H9 (cell line): Measurements from ENCODE around the gene TEC. TPM values are rescaled to one million over a fixed set of nuclear protein-coding genes. Genes with fewer than 3 reads are reported as not detected.

Experiments used
- DNase-seq: peaks from one replicate; pipeline ENCODE4 v3.0.0-alpha.2; 2017
- H2AFZ ChIP-seq: one replicate; pipeline ENCODE4 v1.6.1; 2013; ENCODE audit warnings: mild to moderate bottlenecking, low read length, control low read depth, moderate library complexity
- H2AK5ac ChIP-seq: 2 replicates; pipeline ENCODE4 v1.6.1; 2013; ENCODE audit warnings: low read length, control low read depth, mixed read lengths; ENCODE audit not compliant: insufficient read length
- H2BK120ac ChIP-seq: one replicate; pipeline ENCODE4 v1.6.1; 2013; ENCODE audit warnings: low read depth, mild to moderate bottlenecking, low read length, control low read depth, inconsistent platforms; ENCODE audit not compliant: poor library complexity, severe bottlenecking
- H2BK12ac ChIP-seq: 2 replicates; pipeline ENCODE4 v1.6.1; 2013; ENCODE audit warnings: low read length, control low read depth, mixed read lengths, low read depth; ENCODE audit not compliant: insufficient read length
- H2BK15ac ChIP-seq: 2 replicates; pipeline ENCODE4 v1.6.1; 2013; ENCODE audit warnings: low read depth, low read length, control low read depth
- H2BK20ac ChIP-seq: one replicate; pipeline ENCODE4 v1.6.1; 2013; ENCODE audit warnings: low read depth, mild to moderate bottlenecking, low read length, control low read depth, inconsistent platforms; ENCODE audit not compliant: poor library complexity, severe bottlenecking
- H2BK5ac ChIP-seq: 2 replicates; pipeline ENCODE4 v1.6.1; 2013; ENCODE audit warnings: low read length, control low read depth, mixed read lengths; ENCODE audit not compliant: insufficient read length
- H3K14ac ChIP-seq: 2 replicates; pipeline ENCODE4 v1.6.1; 2013; ENCODE audit warnings: low read length, control low read depth; ENCODE audit not compliant: insufficient read depth
- H3K18ac ChIP-seq: 2 replicates; pipeline ENCODE4 v1.6.1; 2013; ENCODE audit warnings: low read depth, mild to moderate bottlenecking, mixed read lengths, low read length, control low read depth; ENCODE audit not compliant: insufficient read length
- H3K23ac ChIP-seq: 2 replicates; pipeline ENCODE4 v1.6.1; 2013; ENCODE audit warnings: low read length, control low read depth, mixed read lengths, low read depth; ENCODE audit not compliant: insufficient read length
- H3K23me2 ChIP-seq: 2 replicates; pipeline ENCODE4 v1.6.1; 2013; ENCODE audit warnings: low read depth, mild to moderate bottlenecking, mixed read lengths, low read length, control low read depth; ENCODE audit not compliant: insufficient read length, poor library complexity, severe bottlenecking
- H3K27ac ChIP-seq: 2 replicates; pipeline ENCODE4 v1.5.1; 2013; ENCODE audit warnings: low read length, control low read depth, mixed read lengths, low read depth; ENCODE audit not compliant: insufficient read length
- H3K27me3 ChIP-seq: 2 replicates; pipeline ENCODE4 v1.6.1; 2013; ENCODE audit warnings: low read length, control low read depth, inconsistent platforms; ENCODE audit not compliant: insufficient read depth
- H3K4ac ChIP-seq: 2 replicates; pipeline ENCODE4 v1.6.1; 2013; ENCODE audit warnings: low read depth, mild to moderate bottlenecking, control low read depth, inconsistent platforms, low read length, moderate library complexity
- H3K4me1 ChIP-seq: 2 replicates; pipeline ENCODE4 v1.6.1; 2013; ENCODE audit warnings: low read length, control low read depth, inconsistent platforms; ENCODE audit not compliant: insufficient read depth
- H3K4me2 ChIP-seq: 2 replicates; pipeline ENCODE4 v1.6.1; 2013; ENCODE audit warnings: low read length, control low read depth, mixed read lengths; ENCODE audit not compliant: insufficient read length, insufficient read depth
- H3K56ac ChIP-seq: 2 replicates; pipeline ENCODE4 v1.6.1; 2013; ENCODE audit warnings: low read depth, mild to moderate bottlenecking, mixed read lengths, low read length, control low read depth; ENCODE audit not compliant: insufficient read length
- H3K79me1 ChIP-seq: 2 replicates; pipeline ENCODE4 v1.6.1; 2013; ENCODE audit warnings: low read depth, mild to moderate bottlenecking, moderate library complexity, low read length, control low read depth, inconsistent platforms; ENCODE audit not compliant: insufficient read depth, poor library complexity, severe bottlenecking
- H3K79me2 ChIP-seq: 2 replicates; pipeline ENCODE4 v1.6.1; 2013; ENCODE audit warnings: low read length, control low read depth, inconsistent platforms; ENCODE audit not compliant: insufficient read depth
- H3K9ac ChIP-seq: 2 replicates; pipeline ENCODE4 v1.6.1; 2013; ENCODE audit warnings: low read length, control low read depth, mixed read lengths; ENCODE audit not compliant: insufficient read length; ENCODE audit errors: extremely low read depth
- H3K9me3 ChIP-seq: one replicate; pipeline ENCODE4 v1.6.1; 2013; ENCODE audit warnings: low read depth, low read length, inconsistent platforms; ENCODE audit not compliant: control insufficient read depth
- H3T11ph ChIP-seq: one replicate; pipeline ENCODE4 v1.6.1; 2013; ENCODE audit warnings: mild to moderate bottlenecking, low read length, control low read depth, inconsistent platforms
- H4K20me1 ChIP-seq: one replicate; pipeline ENCODE4 v1.6.1; 2013; ENCODE audit not compliant: control insufficient read depth, insufficient read length, insufficient read depth
- H4K5ac ChIP-seq: 2 replicates; pipeline ENCODE4 v1.6.1; 2013; ENCODE audit warnings: low read depth, mild to moderate bottlenecking, mixed read lengths, low read length, control low read depth; ENCODE audit not compliant: insufficient read length
- H4K8ac ChIP-seq: replicated peaks from 2 replicates; pipeline ENCODE4 v1.6.1; 2013; ENCODE audit warnings: low read length, control low read depth, mixed read lengths, low read depth; ENCODE audit not compliant: insufficient read length
- H4K91ac ChIP-seq: 2 replicates; pipeline ENCODE4 v1.6.1; 2013; ENCODE audit warnings: low read depth, mild to moderate bottlenecking, moderate library complexity, mixed read lengths, low read length, control low read depth; ENCODE audit not compliant: insufficient read length
- H3K27ac Mint-ChIP-seq, 3 experiments: 2 replicates in 2 of 3; 3 replicates in 1 of 3; pipeline ENCODE4 v1.8.0; 2020 to 2021; ENCODE audit warnings: mixed read lengths in 3 of 3, mild to moderate bottlenecking in 1 of 3, moderate library complexity in 1 of 3
- H3K27me3 Mint-ChIP-seq: 2 replicates; pipeline ENCODE4 v1.8.0; 2021; ENCODE audit warnings: low read depth, mild to moderate bottlenecking, moderate library complexity, mixed read lengths
- H3K36me3 Mint-ChIP-seq, 3 experiments: 2 replicates in 2 of 3; 3 replicates in 1 of 3; pipeline ENCODE4 v1.8.0; 2020 to 2021; ENCODE audit warnings: low read depth in 3 of 3, mixed read lengths in 3 of 3; ENCODE audit not compliant: insufficient read depth in 1 of 3
- H3K4me1 Mint-ChIP-seq, 2 experiments: 2 replicates each; pipeline ENCODE4 v1.8.0; 2020; ENCODE audit warnings: mixed read lengths in 2 of 2
- H3K4me3 Mint-ChIP-seq, 2 experiments: 2 replicates in 1 of 2; 3 replicates in 1 of 2; pipeline ENCODE4 v1.8.0; 2020 to 2021; ENCODE audit warnings: mild to moderate bottlenecking in 2 of 2, mixed read lengths in 2 of 2, moderate library complexity in 1 of 2
- H3K9me3 Mint-ChIP-seq, 2 experiments: 2 replicates in 1 of 2; 3 replicates in 1 of 2; pipeline ENCODE4 v1.8.0; 2020; ENCODE audit warnings: mild to moderate bottlenecking in 2 of 2, mixed read lengths in 2 of 2, moderate library complexity in 1 of 2
- WGBS: extraction: QIAGEN DNeasy Blood & Tissue Kit; methylation state at CpG from one replicate; pipeline ENCODE4 v1.1.7; 2013; ENCODE audit warnings: missing lambda C conversion rate, low lambda C conversion rate, mixed read lengths; ENCODE audit not compliant: insufficient read length; ENCODE audit errors: extremely low coverage; 5-methylcytosine and 5-hydroxymethylcytosine counted together
- total RNA-seq: library from RNA; stranded (reverse); gene quantifications from 2 replicates; pipeline ENCODE4 v1.2.1, GENCODE V29; 2021
- TF ChIP-seq, protein P1 (sequence below): fragments of 200-600 bp; sonication (generic); conservative IDR thresholded peaks from 3 replicates; pipeline ENCODE4 v1.8.0; 2021; ENCODE audit warnings: antibody characterized with exemption, mild to moderate bottlenecking

Gene TEC
- total RNA-seq, 1 experiment from 2014 or later = 1.8 TPM

DNA sequence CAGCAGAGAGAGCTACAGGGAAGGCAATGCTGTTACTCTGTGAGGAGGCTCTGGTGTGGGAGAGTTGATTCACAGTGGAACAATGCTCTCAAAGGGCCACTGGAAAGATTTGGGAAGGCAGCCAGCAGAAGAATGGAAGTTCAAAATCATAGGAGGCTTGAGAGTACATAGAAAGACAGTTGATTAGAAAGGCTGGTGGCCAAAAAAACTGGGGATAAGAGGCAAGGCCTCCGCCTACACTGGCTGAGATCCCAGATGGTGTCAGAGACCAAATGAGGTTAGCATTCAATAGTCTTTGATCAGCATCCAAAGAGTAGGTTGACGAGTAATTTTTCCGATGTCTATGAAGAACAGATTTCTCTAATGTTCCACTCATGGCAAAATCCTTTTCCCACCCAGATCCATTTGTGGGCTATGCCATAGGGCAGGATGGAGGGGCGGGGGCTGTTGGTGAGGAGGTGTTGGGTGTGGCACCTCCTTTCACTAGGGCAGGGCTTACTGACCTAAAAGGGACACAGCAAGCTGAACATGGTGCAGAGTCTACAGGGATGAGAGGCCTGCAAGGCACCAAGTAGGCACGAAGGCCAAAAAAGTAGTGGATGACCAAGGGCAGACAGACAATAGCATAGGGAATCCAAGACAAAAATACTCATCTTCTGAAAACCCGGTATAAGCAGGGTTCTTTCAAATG, 15.1 kb downstream of the TEC start:
- no peak overlapping the region for H3T11ph ChIP-seq
- no peak overlapping the region for H2BK15ac ChIP-seq
- TF ChIP-seq, protein P1, sequence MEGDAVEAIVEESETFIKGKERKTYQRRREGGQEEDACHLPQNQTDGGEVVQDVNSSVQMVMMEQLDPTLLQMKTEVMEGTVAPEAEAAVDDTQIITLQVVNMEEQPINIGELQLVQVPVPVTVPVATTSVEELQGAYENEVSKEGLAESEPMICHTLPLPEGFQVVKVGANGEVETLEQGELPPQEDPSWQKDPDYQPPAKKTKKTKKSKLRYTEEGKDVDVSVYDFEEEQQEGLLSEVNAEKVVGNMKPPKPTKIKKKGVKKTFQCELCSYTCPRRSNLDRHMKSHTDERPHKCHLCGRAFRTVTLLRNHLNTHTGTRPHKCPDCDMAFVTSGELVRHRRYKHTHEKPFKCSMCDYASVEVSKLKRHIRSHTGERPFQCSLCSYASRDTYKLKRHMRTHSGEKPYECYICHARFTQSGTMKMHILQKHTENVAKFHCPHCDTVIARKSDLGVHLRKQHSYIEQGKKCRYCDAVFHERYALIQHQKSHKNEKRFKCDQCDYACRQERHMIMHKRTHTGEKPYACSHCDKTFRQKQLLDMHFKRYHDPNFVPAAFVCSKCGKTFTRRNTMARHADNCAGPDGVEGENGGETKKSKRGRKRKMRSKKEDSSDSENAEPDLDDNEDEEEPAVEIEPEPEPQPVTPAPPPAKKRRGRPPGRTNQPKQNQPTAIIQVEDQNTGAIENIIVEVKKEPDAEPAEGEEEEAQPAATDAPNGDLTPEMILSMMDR = no peak
- H3K4me3 Mint-ChIP-seq = no peak overlapping the region
- no peak overlapping the region for H3K4me2 ChIP-seq
- no peak overlapping the region for H3K27ac ChIP-seq
- no peak for DNase-seq
- no peak overlapping the region for H3K18ac ChIP-seq
- no CpG with 5 or more reads among the region's 6 CpGs for WGBS
- H4K8ac ChIP-seq = no peak overlapping the region
- no peak overlapping the region for H2BK12ac ChIP-seq
- H4K91ac ChIP-seq = no peak overlapping the region
- H3K23me2 ChIP-seq = no peaks in the 10 kb centered on the region
- no peak overlapping the region for H3K4ac ChIP-seq
- no peaks in the 10 kb centered on the region for H3K36me3 Mint-ChIP-seq
- H3K14ac ChIP-seq = no peak overlapping the region
- H3K9me3 ChIP-seq = no peaks in the 10 kb centered on the region
- H4K20me1 ChIP-seq = no peaks in the 10 kb centered on the region
- H3K79me1 ChIP-seq = no peaks in the 10 kb centered on the region
- H3K27me3 Mint-ChIP-seq = no peaks in the 10 kb centered on the region; the same call in 1 of the 2 replicates
- no peak overlapping the region for H2BK20ac ChIP-seq
- no peak overlapping the region for H2BK5ac ChIP-seq
- no peak overlapping the region for H3K23ac ChIP-seq
- no peak overlapping the region for H3K27ac Mint-ChIP-seq
- H2AK5ac ChIP-seq = no peak overlapping the region
- no peak overlapping the region for H3K56ac ChIP-seq
- H3K79me2 ChIP-seq = no peaks in the 10 kb centered on the region; the same call in 1 of the 2 replicates
- H3K4me1 ChIP-seq = no peaks in the 10 kb centered on the region
- no peak overlapping the region for H2BK120ac ChIP-seq
- H3K9ac ChIP-seq = no peak overlapping the region
- H3K4me1 Mint-ChIP-seq = 0 out of 4 replicates have a peak, but pooled peaks cover 0 to 3% of the 10 kb centered on the region in 2 experiments
- H3K27me3 ChIP-seq = no peaks in the 10 kb centered on the region
- H3K9me3 Mint-ChIP-seq = no peaks in the 10 kb centered on the region
- H4K5ac ChIP-seq = no peak overlapping the region
- H2AFZ ChIP-seq = no peak overlapping the region
